Measurements from ENCODE around the gene NT5C3B. TPM values are rescaled to one million over a fixed set of nuclear protein-coding genes. Genes with fewer than 3 reads are reported as not detected.

The NT5C3B gene
- total and polyA plus RNA-seq, 2 donors (not counting 1 experiment from before 2014, with no cell fraction given), result 49.6 to 50.1 TPM

- Histone ChIP-seq H3K79me2 (ENCODE audit: control insufficient read depth, insufficient read depth, low read length) (no peaks in the 10 kb centered on the region), H3K36me3 (replicated peaks in 1 of 2; ENCODE audit: control extremely low read depth in 1 of 2, control insufficient read depth in 1 of 2, extremely low read depth in 1 of 2, insufficient read depth in 2 of 2, low read length in 1 of 2) (no peaks in the 10 kb centered on the region), H3K27ac (ENCODE audit: low read length in 2 of 2) (no peak overlapping the region), H3K4me1 (ENCODE audit: control insufficient read depth in 2 of 2, insufficient read depth in 2 of 2, low read length in 2 of 2) (peaks cover 20% of the 10 kb centered on the region in 2 donors), H3K9me3 (ENCODE audit: control extremely low read depth in 1 of 3, control insufficient read depth in 2 of 3, insufficient read depth in 1 of 3, low read length in 2 of 3) (no peaks in the 10 kb centered on the region), H2AFZ (ENCODE audit: insufficient read depth, low read depth, low read length, poor library complexity, severe bottlenecking) (peak overlapping the region; percentile 93), H3K27me3 (replicated peaks in 1 of 4; ENCODE audit: control extremely low read depth in 1 of 4, control insufficient read depth in 3 of 4, insufficient read depth in 4 of 4, low read length in 3 of 4) (peaks cover 0 to 25% (median 5%) of the 10 kb centered on the region in 4 experiments), H3K9ac (ENCODE audit: low read length) (no peak overlapping the region), H3K4me2 (replicated peaks; ENCODE audit: low read depth, low read length, poor library complexity, severe bottlenecking) (peak overlapping the region; percentile 88), H4K20me1 (ENCODE audit: control insufficient read depth, insufficient read depth, low read length, poor library complexity, severe bottlenecking) (no peaks in the 10 kb centered on the region), H3K4me3 (ENCODE audit: control extremely low read depth in 1 of 5, extremely low read depth in 1 of 5, insufficient read depth in 1 of 5, low read depth in 2 of 5, low read length in 4 of 5) (no peak overlapping the region)
- ATAC-seq (ENCODE audit: low read depth) (no peak), DNase-seq (no peak)
- peak overlapping the region; percentile 72 for H3K4me3 Mint-ChIP-seq
- H3K27ac Mint-ChIP-seq, result no peak overlapping the region
- POLR2A ChIA-PET, result no interaction called here
- WGBS (ENCODE audit: insufficient coverage), result 61% methylated on average over 9 of the region's 12 CpGs
- no peak for TF ChIP-seq CTCF (IDR thresholded peaks at IDR 0.05)
- TF ChIP-seq EZH2 (IDR thresholded peaks at IDR 0.05; ENCODE audit: borderline replicate concordance, insufficient read depth, low read depth, low read length, poor library complexity, severe bottlenecking), result no peak
- CTCF ChIA-PET, result interaction anchor here (3.0 to 3.3 kb wide), 2 partner anchors 12 to 27 kb away, joined by 25 to 27 read pairs; partner anchors contain the start of gene JUP
- peaks cover 19% of the 10 kb centered on the region for H3K4me1 Mint-ChIP-seq
- H3K9me3 Mint-ChIP-seq (ENCODE audit: insufficient read depth), result no peaks in the 10 kb centered on the region
- H3K27me3 Mint-ChIP-seq, result peaks cover 6% of the 10 kb centered on the region
- intact Hi-C loops (cut with micrococcal nuclease), result no loop called here
Observed at GRCh38 chr17:41813152-41813680, 22.8 kb downstream of the NT5C3B start.

DNA sequence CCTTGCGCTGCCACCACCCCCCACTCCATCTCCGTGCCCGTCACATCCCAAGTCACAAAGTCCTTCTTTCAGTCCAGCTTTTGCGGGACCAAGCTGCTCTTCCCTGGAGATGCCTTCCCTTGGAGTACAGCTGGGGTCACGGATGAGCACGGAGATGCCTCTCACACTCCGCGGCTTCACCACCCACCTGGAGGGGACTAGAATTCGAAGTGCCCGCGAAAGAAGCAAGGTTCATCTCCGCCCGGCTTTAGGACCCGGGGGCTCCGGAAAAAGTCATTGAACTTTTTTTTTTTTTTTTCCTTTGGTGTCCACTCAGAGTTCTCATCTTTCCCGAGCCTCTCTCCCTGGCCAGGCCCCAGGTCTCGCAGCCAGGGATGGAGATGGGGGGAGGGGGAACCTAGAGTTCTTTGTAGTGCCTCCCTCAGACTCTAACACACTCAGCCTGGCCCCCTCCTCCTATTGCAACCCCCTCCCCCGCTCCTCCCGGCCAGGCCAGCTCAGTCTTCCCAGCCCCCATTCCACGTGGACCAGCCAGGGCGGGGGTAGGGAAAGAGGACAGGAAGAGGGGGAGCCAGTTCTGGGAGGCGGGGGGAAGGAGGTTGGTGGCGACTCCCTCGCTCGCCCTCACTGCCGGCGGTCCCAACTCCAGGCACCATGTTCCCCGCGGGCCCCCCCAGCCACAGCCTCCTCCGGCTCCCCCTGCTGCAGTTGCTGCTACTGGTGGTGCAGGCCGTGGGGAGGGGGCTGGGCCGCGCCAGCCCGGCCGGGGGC, 23.5 kb downstream of the NT5C3B start, which contains the start of gene FKBP10:
Gene FKBP10 (plus strand): TSS at position 624 of the 771 bp plus-strand sequence. CDS start 31 bp downstream, at position 655.
- peak within 1 kb of the TSS; percentile 83 for H3K27ac Mint-ChIP-seq
- peak within 1 kb of the TSS; percentile 96 for H3K4me3 Mint-ChIP-seq
- no peaks in the 10 kb centered on the region for H3K79me2 ChIP-seq (ENCODE audit: control insufficient read depth, insufficient read depth, low read length)
- H3K9me3 Mint-ChIP-seq (ENCODE audit: insufficient read depth), result no peaks in the 10 kb centered on the region
- H3K27me3 ChIP-seq (replicated peaks in 1 of 4; ENCODE audit: control extremely low read depth in 1 of 4, control insufficient read depth in 3 of 4, insufficient read depth in 4 of 4, low read length in 3 of 4), result peaks cover 0 to 25% (median 5%) of the 10 kb centered on the region in 4 experiments
- peak within 1 kb of the TSS; percentile 78 for H3K9ac ChIP-seq (ENCODE audit: low read length)
- H3K4me1 Mint-ChIP-seq, result peaks cover 19% of the 10 kb centered on the region
- H2AFZ ChIP-seq (ENCODE audit: insufficient read depth, low read depth, low read length, poor library complexity, severe bottlenecking), result peak within 1 kb of the TSS; percentile 93
- no peaks in the 10 kb centered on the region for H3K9me3 ChIP-seq (ENCODE audit: control extremely low read depth in 1 of 3, control insufficient read depth in 2 of 3, insufficient read depth in 1 of 3, low read length in 2 of 3)
- ATAC-seq (ENCODE audit: low read depth), result no peak
- peak within 1 kb of the TSS; percentile 88 for H3K4me2 ChIP-seq (replicated peaks; ENCODE audit: low read depth, low read length, poor library complexity, severe bottlenecking)
- CTCF ChIA-PET, result interaction anchor here (1.0 to 3.3 kb wide), 10 partner anchors 8 to 121 kb away, joined by 4 to 27 read pairs (median 6); partner anchors contain the start of genes ACLY, JUP and KLHL10
- TF ChIP-seq EZH2 (IDR thresholded peaks at IDR 0.05; ENCODE audit: borderline replicate concordance, insufficient read depth, low read depth, low read length, poor library complexity, severe bottlenecking) (no peak), CTCF (IDR thresholded peaks at IDR 0.05) (no peak)
- no peak for DNase-seq
- peaks cover 20% of the 10 kb centered on the region in 2 donors for H3K4me1 ChIP-seq (ENCODE audit: control insufficient read depth in 2 of 2, insufficient read depth in 2 of 2, low read length in 2 of 2)
- 5% methylated on average over 20 of the region's 35 CpGs for WGBS (ENCODE audit: insufficient coverage)
- intact Hi-C loops (cut with micrococcal nuclease), result no loop called here
- no peaks in the 10 kb centered on the region for H4K20me1 ChIP-seq (ENCODE audit: control insufficient read depth, insufficient read depth, low read length, poor library complexity, severe bottlenecking)
- peaks cover 6% of the 10 kb centered on the region for H3K27me3 Mint-ChIP-seq
- H3K27ac ChIP-seq (ENCODE audit: low read length in 2 of 2), result no peak within 1 kb of the TSS
- peak within 1 kb of the TSS in 4 of 5 experiments; percentile 49 to 85 (median 62) for H3K4me3 ChIP-seq (ENCODE audit: control extremely low read depth in 1 of 5, extremely low read depth in 1 of 5, insufficient read depth in 1 of 5, low read depth in 2 of 5, low read length in 4 of 5)
- POLR2A ChIA-PET, result no interaction called here
- no peaks in the 10 kb centered on the region for H3K36me3 ChIP-seq (replicated peaks in 1 of 2; ENCODE audit: control extremely low read depth in 1 of 2, control insufficient read depth in 1 of 2, extremely low read depth in 1 of 2, insufficient read depth in 2 of 2, low read length in 1 of 2)
